NCI-H187 (cell line): ENCODE measurements around the gene REXO5.
"Not testable (repeated sequence)": the region's sequence is repeated elsewhere in the genome, so short reads cannot be mapped to it uniquely, and the experiment has no call there.

Source experiments
- DNase-seq, 2 experiments: peaks; one replicate each; lab custom pipeline; 2025; lab: John Stamatoyannopoulos, UW

The REXO5 gene

GRCh38 chr16:20803192-20803560 is 3.2 kb upstream of the REXO5 start:
- DNase-seq = no peak

- DNase-seq = no peak
These were observed 2.6 kb upstream of the REXO5 start for GRCh38 chr16:20803561-20804214.

GRCh38 chr16:20805684-20806167 is 601 bp upstream of the REXO5 start:
- not testable (repeated sequence) for DNase-seq

- no peak for DNase-seq
These were observed 1.5 kb downstream of the REXO5 start for GRCh38 chr16:20807862-20808261.

- no peak for DNase-seq
These were observed 5.6 kb downstream of the REXO5 start for GRCh38 chr16:20811889-20812439.

- no peak for DNase-seq
These were observed 6.2 kb downstream of the REXO5 start for GRCh38 chr16:20812510-20812909.

GRCh38 chr16:20814784-20815183 is 8.5 kb downstream of the REXO5 start:
- no peak for DNase-seq

GRCh38 chr16:20818929-20819585 is 12.7 kb downstream of the REXO5 start:
- DNase-seq = no peak

- no peak for DNase-seq
These were observed 15.4 kb downstream of the REXO5 start for GRCh38 chr16:20821682-20822081.

- no peak for DNase-seq
These were observed 16.4 kb downstream of the REXO5 start for GRCh38 chr16:20822521-20823325.

- no peak for DNase-seq
These were observed 19.8 kb downstream of the REXO5 start for GRCh38 chr16:20826039-20826566.

- no peak for DNase-seq
These were observed 23.2 kb downstream of the REXO5 start for GRCh38 chr16:20829536-20829935.

- no peak for DNase-seq
These were observed 24.0 kb downstream of the REXO5 start for GRCh38 chr16:20830372-20830771.

GRCh38 chr16:20833086-20833485 is 26.8 kb downstream of the REXO5 start:
- DNase-seq = no peak

GRCh38 chr16:20838240-20838639 is 31.9 kb downstream of the REXO5 start:
- DNase-seq = no peak

GRCh38 chr16:20839504-20839903 is 33.2 kb downstream of the REXO5 start:
- no peak for DNase-seq

- no peak for DNase-seq
These were observed 37.7 kb downstream of the REXO5 start for GRCh38 chr16:20844054-20844453.

- no peak for DNase-seq
These were observed 38.3 kb downstream of the REXO5 start for GRCh38 chr16:20844588-20844987.

GRCh38 chr16:20846030-20846429 is 39.7 kb downstream of the REXO5 start:
- no peak for DNase-seq

- no peak for DNase-seq
These were observed 40.2 kb downstream of the REXO5 start for GRCh38 chr16:20846551-20846950.

GRCh38 chr16:20847550-20847949 is 41.2 kb downstream of the REXO5 start:
- DNase-seq = no peak
